Hindlimb muscle (tissue), 1 donor: ENCODE results near the gene QKI. TPM values are rescaled to one million over a fixed set of nuclear protein-coding genes. Genes with fewer than 3 reads are reported as not detected.
"Not testable (repeated sequence)": the region's sequence is repeated elsewhere in the genome, so short reads cannot be mapped to it uniquely, and the experiment has no call there.

ENCODE experiments used
- DNase-seq: peaks from one replicate; pipeline ENCODE4 v3.0.0-alpha.2; 2013
- polyA plus RNA-seq: library from polyadenylated mRNA; unstranded; fragments of 120-200 nt; gene quantifications from one replicate; pipeline ENCODE4 v1.2.1, GENCODE V29; 2013; ENCODE audit not compliant: insufficient read length

Gene QKI
- polyA plus RNA-seq, 1 donor, result 230 TPM

DNA sequence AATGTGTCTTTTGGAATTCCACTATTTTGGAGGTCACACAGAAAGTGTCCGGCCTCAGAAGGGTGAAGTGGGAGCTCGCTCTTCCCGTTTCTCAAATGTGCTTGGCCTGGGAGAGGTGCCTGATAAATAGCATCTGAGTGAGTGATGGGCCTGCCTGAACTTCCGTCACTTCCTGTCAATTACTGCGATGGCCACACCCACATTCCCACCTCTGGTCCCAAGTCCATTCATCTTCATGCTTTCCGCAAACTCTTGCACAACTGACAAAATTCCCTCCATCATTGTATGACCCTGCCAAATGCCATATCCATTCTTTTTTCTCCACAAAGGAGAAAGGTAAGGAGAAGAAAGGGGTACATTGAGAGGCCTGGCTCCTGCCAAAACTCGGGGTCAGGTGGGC is 169.0 kb downstream of the QKI start:
- no peak for DNase-seq

DNA sequence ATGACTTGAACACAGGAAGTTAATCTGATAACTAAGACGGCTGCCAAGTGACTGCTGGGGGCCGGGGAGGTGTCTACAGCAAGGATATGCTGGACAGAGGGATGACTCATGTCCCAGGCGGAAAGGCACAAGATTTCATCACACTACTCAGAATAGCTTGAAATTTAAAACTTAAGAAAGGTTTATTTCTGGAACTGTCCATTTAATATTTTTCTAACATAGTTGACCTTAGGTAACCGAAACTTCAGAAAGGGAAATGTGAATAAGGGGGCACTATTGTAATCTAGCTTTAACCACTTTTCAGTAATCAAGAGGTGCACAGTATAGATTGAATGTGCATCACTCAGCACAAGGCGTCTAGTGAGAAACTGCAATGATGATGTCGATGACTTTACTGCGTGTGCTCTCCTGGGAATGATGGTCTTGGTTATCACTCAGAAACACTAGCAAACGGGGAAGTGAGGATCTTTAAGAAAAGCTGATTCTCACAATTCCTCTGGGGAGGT is 171.5 kb downstream of the QKI start:
- no peak for DNase-seq

DNA sequence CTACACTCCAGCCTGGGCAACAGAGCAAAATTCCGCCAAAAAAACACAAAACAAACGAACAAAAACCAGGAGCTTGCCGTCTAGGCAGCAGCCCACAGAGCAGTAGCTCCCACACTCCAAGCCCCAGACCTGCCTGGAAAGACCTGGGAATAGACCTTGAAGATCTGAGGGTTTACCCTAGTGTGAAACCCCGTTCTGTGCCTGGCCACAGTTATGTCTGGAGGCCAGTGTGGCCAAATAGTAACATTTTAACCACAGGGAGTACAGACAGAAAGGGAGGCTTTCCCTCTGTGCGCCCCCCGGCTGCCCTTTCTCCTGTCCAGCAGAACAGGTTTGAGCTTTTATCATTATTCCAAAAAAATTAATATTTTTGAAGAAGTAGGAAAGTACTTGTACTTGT is 172.4 kb downstream of the QKI start:
- no peak for DNase-seq

DNA sequence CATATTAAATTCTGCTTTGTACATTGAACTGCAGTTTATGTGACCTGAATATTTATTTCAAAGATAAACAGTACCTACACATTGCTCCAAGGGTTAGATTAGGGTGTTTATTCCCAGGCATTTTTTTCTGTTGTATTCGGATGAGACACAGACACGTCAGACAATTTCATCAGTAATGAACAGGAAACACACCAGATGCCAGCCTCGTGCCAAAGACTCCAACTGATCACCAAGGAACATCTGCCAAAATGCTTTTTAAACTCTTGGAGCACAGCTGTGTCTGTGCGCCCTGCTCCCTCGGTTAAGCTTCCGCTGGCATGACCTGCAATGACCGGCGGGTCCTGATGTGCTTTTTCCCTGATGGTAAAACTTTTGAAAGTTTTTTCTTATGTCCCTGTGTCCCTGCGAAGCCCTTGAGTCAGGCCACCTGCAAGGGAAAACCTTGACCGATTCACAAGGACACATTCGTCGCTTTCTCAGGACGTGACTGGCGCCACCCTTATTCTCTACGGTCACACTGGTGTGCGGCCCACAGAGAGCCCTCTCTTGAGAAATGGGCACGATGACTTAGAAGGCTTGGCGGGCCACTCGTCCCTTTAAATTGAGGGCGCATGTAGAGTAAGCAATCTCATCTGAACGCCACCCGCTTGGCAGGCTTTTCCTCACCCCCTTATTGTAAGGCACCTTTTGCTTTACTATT is 173.9 kb downstream of the QKI start:
- no peak for DNase-seq

DNA sequence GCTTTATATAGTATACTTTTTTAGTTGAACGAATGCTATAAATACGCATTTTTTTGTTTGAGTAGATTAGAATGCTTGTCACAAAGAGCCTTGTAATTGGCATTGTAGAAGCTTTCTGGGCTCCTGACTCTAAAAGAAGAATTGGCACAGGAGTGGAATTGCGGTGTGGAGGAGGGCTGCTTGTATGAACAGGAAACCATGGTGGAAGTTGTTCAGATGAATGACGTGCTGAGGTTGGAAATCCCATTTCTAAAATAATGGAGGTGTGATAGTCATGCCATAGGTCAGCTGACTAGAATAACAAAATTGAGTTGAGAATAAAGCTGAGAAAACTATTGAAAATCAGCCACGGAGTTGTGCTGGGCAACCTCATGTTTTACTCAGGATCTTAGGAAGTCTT is 174.9 kb downstream of the QKI start:
- DNase-seq, result no peak

DNA sequence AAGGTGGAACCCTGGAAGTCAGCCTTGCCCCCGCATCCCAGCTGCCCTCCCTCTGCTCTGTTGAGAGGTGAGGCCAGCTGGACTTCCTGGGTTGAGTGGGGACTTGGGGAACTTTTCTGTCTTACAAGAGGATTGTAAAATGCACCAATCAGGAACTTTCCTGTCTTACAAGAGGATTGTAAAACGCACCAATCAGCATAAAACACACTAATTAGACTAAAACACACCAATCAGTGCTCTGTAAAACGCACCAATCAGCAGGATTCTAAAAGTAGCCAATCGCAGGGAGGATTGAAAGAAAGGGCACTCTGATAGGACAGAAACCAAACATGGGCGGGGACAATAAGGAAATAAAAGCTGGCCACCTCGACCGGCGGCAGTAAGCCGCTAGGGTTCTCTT is 175.6 kb downstream of the QKI start:
- DNase-seq, result not testable (repeated sequence)

DNA sequence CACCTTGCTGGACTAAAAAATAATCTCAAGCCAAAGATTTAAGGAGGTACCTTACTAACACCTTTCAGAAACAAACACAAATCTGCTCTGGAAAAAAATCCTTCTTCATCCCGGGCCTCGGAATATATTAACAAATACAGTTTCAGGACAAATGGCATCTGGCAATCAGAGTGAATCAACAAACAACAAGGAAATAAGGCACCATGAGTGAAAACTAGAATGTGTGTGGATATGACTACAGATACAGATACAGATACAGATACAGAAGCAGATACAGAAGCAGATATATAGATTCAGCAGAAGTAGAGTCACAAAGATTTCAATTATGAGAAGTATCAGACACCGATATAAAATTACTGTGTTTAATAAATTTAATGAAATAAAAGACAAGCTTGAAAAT is 178.4 kb downstream of the QKI start:
- no peak for DNase-seq

DNA sequence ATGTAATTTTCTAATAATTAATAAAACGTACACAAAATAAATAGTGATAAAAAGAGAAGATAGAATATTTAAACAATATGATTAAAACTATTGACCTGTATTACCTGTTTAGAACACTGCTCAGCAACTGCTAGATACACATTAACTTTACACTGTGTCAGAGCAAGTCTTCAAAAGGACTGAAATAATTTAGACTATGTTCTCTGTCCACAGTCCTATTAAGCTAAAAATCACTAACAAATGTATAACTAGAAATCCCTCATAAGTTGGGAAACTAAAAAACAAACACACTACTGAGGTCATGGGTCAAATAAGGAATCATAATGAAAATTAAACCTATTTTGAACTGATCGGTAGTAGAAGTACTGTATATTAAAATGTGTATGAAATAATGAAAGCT is 181.7 kb downstream of the QKI start:
- no peak for DNase-seq

DNA sequence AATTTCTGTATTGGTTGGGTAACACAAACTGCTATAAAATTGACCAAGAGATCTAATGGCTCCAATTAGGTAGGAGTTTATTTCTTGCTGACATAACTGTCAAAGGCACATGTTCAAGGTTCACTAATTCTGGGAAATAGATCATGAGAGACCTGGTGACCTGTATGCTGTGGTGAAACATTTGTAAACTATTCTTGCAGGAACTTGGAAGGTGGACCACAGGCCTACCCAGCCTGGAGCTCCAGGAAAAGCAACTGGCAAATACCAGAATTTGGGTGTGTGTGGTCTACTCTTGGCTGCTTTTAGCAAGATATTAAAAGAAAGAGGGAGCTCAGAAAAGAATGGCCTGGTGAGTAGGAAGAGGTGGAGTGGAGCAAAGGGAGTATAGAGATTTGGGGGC is 184.6 kb downstream of the QKI start:
- no peak for DNase-seq

DNA sequence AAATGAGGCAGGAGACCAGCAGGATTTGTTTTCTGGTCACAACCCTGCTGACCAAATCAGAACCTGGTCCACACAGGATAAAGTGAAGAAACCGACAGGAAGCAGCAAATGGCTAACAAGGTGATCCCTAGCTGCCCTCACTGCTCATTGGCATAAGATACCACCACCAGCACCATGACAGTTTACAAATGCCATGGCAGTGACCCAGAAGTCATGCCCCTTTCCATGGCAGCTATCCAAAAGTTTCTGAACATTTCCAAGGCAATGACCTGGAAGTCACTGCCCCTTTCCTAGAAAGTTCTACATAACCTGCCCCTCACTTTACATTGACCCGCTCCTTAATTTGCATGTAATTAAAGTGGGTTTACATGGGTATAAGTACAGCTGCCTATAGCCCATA is 185.2 kb downstream of the QKI start:
- no peak for DNase-seq

DNA sequence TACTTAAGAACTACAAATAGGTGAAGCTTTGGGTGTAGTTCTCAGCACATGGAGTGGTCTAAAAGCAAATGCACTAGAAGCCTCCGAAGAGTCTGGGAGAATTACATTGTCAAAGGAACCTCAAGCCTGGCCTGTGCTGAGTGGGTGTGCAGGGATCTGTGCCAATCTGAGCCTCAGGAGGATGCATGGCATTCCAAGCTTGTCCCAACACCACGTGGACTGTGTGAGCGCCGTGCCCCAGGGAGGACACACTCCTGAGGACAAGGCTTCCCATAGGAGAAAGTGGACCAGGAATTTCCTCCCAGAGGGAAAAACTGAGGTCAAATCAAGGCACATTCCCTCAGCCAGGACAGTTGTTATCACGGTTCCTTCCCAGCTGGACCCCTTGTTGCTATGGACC is 185.8 kb downstream of the QKI start:
- no peak for DNase-seq

DNA sequence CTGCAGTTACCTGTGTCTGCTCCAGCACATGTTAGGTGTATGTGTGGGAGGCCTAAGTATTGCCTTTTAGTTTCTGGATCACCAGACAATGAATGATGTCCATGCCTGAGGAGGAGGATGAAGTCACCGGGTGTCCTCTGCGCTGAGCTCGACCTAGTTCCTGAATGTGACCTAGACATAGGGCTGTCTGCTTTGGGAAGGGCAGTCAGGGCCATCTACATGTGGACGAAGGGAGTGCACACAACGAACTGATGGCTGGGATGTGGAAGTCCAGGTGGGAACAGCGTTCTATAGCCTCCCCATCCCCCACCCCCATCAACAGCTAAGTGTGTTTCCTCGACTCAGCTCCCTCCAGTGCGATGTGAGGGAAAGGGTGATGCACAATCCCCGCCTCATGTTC is 186.3 kb downstream of the QKI start:
- no peak for DNase-seq

DNA sequence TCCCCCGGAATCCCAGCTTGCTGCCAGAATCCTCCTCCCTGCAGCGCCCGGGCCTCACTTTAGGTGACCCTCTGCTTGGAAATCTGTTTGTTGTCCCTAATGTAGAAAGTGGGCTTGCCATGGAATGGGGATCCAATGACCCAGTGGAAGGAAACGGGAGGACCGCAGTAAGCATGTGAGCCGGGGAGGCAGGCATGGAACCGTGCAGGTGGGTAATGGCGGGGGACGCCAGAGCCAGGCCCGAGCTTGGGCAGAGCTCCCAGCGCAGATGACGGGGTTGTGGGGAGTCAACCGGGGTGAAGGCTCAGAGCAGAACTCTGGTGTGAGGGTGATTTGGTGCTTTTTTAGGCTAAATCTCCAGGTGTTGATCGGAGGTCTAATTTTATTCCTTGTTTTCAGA is 188.3 kb downstream of the QKI start:
- DNase-seq, result no peak

DNA sequence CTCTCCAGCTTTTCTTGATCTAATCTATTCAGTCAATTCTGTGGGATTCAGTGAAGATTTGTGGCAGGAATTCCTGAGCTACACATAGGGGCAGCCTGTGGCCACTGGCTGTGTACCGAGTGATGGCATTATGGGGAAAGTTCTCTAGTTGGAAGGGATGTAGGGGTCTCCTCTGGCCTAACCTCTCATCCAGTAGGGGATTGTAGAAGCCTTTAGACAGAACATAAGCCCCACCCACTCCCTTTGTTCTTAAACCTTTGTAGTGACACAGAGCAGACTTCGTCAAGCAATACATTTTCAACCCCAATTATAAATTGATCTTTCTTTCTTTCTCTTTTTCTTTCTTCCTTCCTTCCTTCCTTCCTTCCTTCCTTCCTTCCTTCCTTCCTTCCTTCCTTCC is 188.9 kb downstream of the QKI start:
- DNase-seq, result no peak

DNA sequence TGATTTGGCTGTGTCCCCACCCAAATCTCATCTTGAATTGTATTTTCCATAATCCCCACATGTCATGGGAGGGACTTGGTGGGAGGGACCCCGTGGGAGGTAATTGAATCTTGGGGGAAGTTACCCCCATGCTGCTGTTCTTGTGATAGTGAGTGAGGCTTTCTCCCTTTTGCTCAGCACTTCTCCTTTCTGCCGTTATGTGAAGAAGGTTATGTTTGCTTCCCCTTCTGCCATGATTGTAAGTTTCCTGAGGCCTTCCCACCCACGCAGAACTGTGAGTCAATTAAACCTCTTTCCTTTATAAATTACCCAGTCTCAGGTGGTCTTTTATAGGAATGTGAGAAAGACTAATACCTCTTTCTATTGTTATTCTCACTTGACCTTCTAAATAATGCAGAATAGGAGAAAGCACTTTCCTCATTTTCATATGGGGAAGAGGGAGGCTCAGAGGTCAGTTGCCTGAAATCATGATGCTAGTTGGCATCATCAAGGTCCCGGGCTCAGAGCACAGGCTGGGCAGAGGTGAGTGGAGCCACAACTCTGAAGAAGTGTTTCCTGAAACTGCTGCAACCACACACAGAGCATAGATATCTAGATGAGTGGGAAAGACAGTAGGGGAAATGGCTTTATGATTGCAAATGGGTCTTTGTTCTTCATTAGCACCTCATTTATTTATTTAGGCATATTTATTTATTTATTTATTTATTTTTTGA is 191.0 kb downstream of the QKI start:
- no peak for DNase-seq

DNA sequence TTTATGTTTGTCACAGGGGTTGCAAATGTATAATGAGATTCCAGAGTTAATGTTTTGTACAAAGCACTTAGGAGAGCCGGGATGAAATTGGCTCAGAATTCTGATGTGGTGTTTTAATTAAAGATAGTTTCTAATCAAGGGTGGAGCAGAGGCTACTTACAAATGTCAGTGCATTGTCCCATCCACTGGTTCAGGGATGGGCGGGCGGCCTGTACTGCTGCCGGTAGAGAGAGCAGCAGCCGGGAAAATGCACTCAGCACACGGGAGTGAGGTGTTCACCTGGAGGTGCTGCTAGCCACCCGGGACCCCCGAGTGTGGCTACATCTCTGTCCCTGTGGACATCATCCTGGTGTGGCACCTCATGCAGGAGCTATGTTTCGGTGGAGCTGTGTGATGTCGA is 193.3 kb downstream of the QKI start:
- no peak for DNase-seq

DNA sequence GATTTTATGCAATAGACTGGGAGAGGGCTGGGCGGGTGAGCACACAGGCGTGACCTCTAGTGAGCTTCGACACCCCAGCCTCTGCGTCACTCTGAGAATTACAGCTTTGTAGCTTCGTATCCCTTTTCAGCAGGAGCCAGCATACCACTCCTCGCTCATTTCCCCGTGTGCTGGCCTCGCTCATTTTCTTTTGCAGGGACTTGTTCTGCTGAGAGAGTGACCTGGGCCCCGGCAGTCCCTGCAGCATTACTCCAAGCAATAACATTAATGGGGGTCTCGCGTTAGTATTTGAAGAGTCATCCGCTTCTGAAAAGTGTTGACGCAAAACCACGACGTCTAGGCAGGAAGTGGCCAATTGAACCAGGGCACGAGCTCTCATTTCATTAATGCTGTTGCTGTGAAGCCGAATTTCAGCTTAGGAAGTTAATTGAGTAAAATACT is 193.7 kb downstream of the QKI start:
- DNase-seq, result no peak

DNA sequence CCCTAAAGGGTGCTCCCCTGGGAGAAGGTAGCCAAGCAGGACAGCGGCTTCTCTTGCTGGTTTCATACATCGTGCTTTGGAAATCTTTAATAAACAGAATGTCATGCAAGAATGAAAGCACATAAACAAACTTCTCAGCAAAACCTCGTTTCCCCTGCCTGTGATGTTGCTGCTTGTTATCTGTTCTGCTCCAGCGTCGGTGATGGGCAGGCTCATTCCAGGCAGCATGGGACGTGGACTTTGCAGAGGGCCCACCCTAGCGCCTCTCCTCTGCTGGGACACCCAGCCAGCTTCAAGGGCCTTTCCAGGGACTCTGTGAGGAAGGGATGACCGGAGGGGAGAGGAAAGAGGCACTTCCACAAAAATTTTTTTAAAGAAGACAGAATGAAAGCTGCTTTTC is 197.7 kb downstream of the QKI start:
- DNase-seq, result no peak

DNA sequence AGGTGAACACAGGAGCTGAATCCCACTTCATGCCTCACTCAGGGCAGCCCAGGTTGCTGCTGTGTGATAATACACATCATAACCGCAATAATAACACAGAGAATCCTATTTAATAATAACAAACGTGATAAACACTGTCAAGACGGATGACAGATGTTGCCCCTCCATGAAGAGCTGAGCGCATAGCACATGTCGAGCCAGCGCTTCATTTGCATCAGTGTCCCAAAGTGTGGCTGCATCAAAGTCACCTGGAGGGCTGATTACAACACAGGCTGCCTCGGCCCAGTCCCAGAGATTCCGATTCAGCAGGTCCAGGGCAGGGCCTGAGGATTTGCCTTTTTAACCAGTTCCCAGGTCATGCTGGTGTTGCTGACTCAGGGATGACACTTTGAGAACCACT is 198.5 kb downstream of the QKI start:
- no peak for DNase-seq

DNA sequence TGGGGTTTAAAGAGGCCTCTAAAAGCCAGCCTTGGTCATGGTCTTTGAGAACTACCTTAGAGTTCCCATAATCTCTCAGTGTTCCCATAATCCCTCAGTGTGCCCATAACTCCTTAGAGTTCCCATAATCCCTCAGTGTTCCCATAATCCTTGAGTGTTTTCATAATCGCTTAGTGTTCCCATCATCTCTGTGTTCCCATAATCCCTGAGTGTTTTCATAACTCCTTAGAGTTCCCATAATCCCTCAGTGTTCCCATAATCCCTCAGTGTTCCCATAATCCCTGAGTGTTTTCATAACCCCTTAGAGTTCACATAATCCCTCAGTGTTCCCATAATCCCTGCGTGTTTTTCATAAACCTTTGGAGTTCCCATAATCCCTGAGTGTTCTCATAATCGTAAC is 199.2 kb downstream of the QKI start:
- DNase-seq, result no peak

DNA sequence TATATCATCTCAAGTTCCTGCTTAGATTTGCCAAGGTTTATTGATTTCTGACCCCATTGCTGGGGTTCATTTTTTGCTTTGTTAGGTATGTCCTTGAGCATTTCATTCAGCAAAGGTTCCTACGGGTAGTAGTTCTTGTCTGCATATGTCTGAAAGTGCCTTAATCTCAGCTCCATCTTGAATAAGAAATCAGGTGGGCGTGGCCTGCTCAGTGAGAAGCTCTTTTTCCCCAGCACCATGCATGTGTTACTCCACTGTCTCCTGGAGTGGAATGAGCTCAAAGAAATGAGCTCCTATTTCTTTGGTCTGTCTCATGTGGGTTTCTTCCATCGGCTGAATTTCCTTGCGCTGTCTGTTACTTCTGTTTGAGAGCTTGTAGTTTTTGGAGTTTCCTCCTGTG is 201.9 kb downstream of the QKI start:
- no peak for DNase-seq

DNA sequence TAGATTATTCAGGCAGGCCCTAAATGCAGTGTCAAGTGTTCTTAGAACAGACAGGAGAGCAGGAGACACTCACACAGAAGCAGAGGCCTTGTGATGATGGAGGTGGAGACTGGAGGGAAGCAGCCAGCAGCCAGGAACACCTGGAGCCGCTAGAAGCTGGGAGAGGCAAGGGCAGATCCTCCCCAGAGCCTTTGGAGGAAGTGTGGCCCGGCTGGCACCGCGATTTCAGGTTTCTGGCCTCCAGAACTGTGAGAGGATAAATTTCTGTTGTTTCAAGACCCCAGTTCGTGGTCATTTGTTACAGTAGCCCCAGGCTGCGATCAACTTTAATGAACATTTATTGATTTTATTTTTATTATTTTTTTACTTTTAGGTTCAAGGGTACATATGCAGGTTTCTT is 203.0 kb downstream of the QKI start:
- no peak for DNase-seq

DNA sequence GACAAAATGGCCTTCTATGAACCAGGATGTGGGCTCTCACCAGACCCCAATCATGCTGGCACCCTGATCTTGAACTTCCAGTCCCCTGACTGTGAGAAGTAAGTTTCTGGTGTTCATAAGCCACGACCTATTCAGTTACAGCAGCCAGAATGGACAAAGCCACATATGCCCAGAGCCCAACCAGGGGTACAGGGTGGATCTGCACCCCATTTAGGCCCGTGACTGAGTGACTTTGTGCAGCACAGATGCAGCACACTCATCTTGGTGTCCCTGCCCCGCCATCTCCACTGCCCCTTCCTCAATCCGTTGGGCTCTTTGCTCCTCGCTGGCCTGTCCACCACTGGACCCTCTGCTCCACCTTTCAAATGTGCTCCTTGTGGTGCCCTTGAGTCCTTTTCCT is 205.6 kb downstream of the QKI start:
- DNase-seq, result no peak

DNA sequence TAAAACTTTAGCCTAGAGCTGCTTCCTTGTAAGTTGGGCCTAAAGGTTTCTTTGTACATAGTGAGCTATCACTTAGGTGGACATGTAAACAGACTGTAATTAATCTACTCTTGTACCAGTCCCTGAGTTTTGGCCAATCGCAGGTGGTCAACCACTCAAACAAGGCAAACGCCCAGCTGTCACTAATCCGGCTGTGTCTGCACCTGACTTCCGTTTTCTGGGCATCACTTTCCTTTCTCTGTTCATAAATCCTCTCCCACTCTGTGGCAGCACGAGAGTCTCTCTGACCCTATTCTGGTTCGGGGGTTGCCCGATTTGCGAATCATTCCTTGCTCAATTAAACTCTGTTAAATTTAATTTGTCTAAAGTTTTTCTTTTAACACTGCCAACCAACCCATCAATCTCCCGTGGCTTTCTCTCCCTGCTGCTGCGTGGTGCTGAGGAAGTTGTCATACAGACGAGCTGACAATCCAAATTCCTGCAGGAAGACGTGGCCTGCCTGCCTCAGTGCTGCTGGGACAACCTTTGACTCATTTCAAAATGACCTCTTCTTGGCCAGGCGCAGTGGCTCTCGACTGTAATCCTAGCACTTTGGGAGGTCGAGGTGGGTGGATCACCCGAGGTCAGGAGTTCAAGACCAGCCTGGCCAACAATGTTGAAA is 206.3 kb downstream of the QKI start:
- DNase-seq, result no peak
